H9 (cell line): ENCODE measurements around the gene FAM76A. TPM values are rescaled to one million over a fixed set of nuclear protein-coding genes. Genes with fewer than 3 reads are reported as not detected.
"Not testable (repeated sequence)": the region's sequence is repeated elsewhere in the genome, so short reads cannot be mapped to it uniquely, and the experiment has no call there.

ENCODE experiments used
- DNase-seq: peaks from one replicate; pipeline ENCODE4 v3.0.0-alpha.2; 2017
- H2AFZ ChIP-seq: one replicate; pipeline ENCODE4 v1.6.1; 2013; ENCODE audit warnings: mild to moderate bottlenecking, low read length, control low read depth, moderate library complexity
- H2AK5ac ChIP-seq: 2 replicates; pipeline ENCODE4 v1.6.1; 2013; ENCODE audit warnings: low read length, control low read depth, mixed read lengths; ENCODE audit not compliant: insufficient read length
- H2BK120ac ChIP-seq: one replicate; pipeline ENCODE4 v1.6.1; 2013; ENCODE audit warnings: low read depth, mild to moderate bottlenecking, low read length, control low read depth, inconsistent platforms; ENCODE audit not compliant: poor library complexity, severe bottlenecking
- H2BK12ac ChIP-seq: 2 replicates; pipeline ENCODE4 v1.6.1; 2013; ENCODE audit warnings: low read length, control low read depth, mixed read lengths, low read depth; ENCODE audit not compliant: insufficient read length
- H2BK15ac ChIP-seq: 2 replicates; pipeline ENCODE4 v1.6.1; 2013; ENCODE audit warnings: low read depth, low read length, control low read depth
- H2BK20ac ChIP-seq: one replicate; pipeline ENCODE4 v1.6.1; 2013; ENCODE audit warnings: low read depth, mild to moderate bottlenecking, low read length, control low read depth, inconsistent platforms; ENCODE audit not compliant: poor library complexity, severe bottlenecking
- H2BK5ac ChIP-seq: 2 replicates; pipeline ENCODE4 v1.6.1; 2013; ENCODE audit warnings: low read length, control low read depth, mixed read lengths; ENCODE audit not compliant: insufficient read length
- H3K14ac ChIP-seq: 2 replicates; pipeline ENCODE4 v1.6.1; 2013; ENCODE audit warnings: low read length, control low read depth; ENCODE audit not compliant: insufficient read depth
- H3K18ac ChIP-seq: 2 replicates; pipeline ENCODE4 v1.6.1; 2013; ENCODE audit warnings: low read depth, mild to moderate bottlenecking, mixed read lengths, low read length, control low read depth; ENCODE audit not compliant: insufficient read length
- H3K23ac ChIP-seq: 2 replicates; pipeline ENCODE4 v1.6.1; 2013; ENCODE audit warnings: low read length, control low read depth, mixed read lengths, low read depth; ENCODE audit not compliant: insufficient read length
- H3K23me2 ChIP-seq: 2 replicates; pipeline ENCODE4 v1.6.1; 2013; ENCODE audit warnings: low read depth, mild to moderate bottlenecking, mixed read lengths, low read length, control low read depth; ENCODE audit not compliant: insufficient read length, poor library complexity, severe bottlenecking
- H3K27ac ChIP-seq: 2 replicates; pipeline ENCODE4 v1.5.1; 2013; ENCODE audit warnings: low read length, control low read depth, mixed read lengths, low read depth; ENCODE audit not compliant: insufficient read length
- H3K27me3 ChIP-seq: 2 replicates; pipeline ENCODE4 v1.6.1; 2013; ENCODE audit warnings: low read length, control low read depth, inconsistent platforms; ENCODE audit not compliant: insufficient read depth
- H3K4ac ChIP-seq: 2 replicates; pipeline ENCODE4 v1.6.1; 2013; ENCODE audit warnings: low read depth, mild to moderate bottlenecking, control low read depth, inconsistent platforms, low read length, moderate library complexity
- H3K4me1 ChIP-seq: 2 replicates; pipeline ENCODE4 v1.6.1; 2013; ENCODE audit warnings: low read length, control low read depth, inconsistent platforms; ENCODE audit not compliant: insufficient read depth
- H3K4me2 ChIP-seq: 2 replicates; pipeline ENCODE4 v1.6.1; 2013; ENCODE audit warnings: low read length, control low read depth, mixed read lengths; ENCODE audit not compliant: insufficient read length, insufficient read depth
- H3K56ac ChIP-seq: 2 replicates; pipeline ENCODE4 v1.6.1; 2013; ENCODE audit warnings: low read depth, mild to moderate bottlenecking, mixed read lengths, low read length, control low read depth; ENCODE audit not compliant: insufficient read length
- H3K79me1 ChIP-seq: 2 replicates; pipeline ENCODE4 v1.6.1; 2013; ENCODE audit warnings: low read depth, mild to moderate bottlenecking, moderate library complexity, low read length, control low read depth, inconsistent platforms; ENCODE audit not compliant: insufficient read depth, poor library complexity, severe bottlenecking
- H3K79me2 ChIP-seq: 2 replicates; pipeline ENCODE4 v1.6.1; 2013; ENCODE audit warnings: low read length, control low read depth, inconsistent platforms; ENCODE audit not compliant: insufficient read depth
- H3K9ac ChIP-seq: 2 replicates; pipeline ENCODE4 v1.6.1; 2013; ENCODE audit warnings: low read length, control low read depth, mixed read lengths; ENCODE audit not compliant: insufficient read length; ENCODE audit errors: extremely low read depth
- H3K9me3 ChIP-seq: one replicate; pipeline ENCODE4 v1.6.1; 2013; ENCODE audit warnings: low read depth, low read length, inconsistent platforms; ENCODE audit not compliant: control insufficient read depth
- H3T11ph ChIP-seq: one replicate; pipeline ENCODE4 v1.6.1; 2013; ENCODE audit warnings: mild to moderate bottlenecking, low read length, control low read depth, inconsistent platforms
- H4K20me1 ChIP-seq: one replicate; pipeline ENCODE4 v1.6.1; 2013; ENCODE audit not compliant: control insufficient read depth, insufficient read length, insufficient read depth
- H4K5ac ChIP-seq: 2 replicates; pipeline ENCODE4 v1.6.1; 2013; ENCODE audit warnings: low read depth, mild to moderate bottlenecking, mixed read lengths, low read length, control low read depth; ENCODE audit not compliant: insufficient read length
- H4K8ac ChIP-seq: replicated peaks from 2 replicates; pipeline ENCODE4 v1.6.1; 2013; ENCODE audit warnings: low read length, control low read depth, mixed read lengths, low read depth; ENCODE audit not compliant: insufficient read length
- H4K91ac ChIP-seq: 2 replicates; pipeline ENCODE4 v1.6.1; 2013; ENCODE audit warnings: low read depth, mild to moderate bottlenecking, moderate library complexity, mixed read lengths, low read length, control low read depth; ENCODE audit not compliant: insufficient read length
- H3K27ac Mint-ChIP-seq, 3 experiments: 2 replicates in 2 of 3; 3 replicates in 1 of 3; pipeline ENCODE4 v1.8.0; 2020 to 2021; ENCODE audit warnings: mixed read lengths in 3 of 3, mild to moderate bottlenecking in 1 of 3, moderate library complexity in 1 of 3
- H3K27me3 Mint-ChIP-seq: 2 replicates; pipeline ENCODE4 v1.8.0; 2021; ENCODE audit warnings: low read depth, mild to moderate bottlenecking, moderate library complexity, mixed read lengths
- H3K36me3 Mint-ChIP-seq, 3 experiments: 2 replicates in 2 of 3; 3 replicates in 1 of 3; pipeline ENCODE4 v1.8.0; 2020 to 2021; ENCODE audit warnings: low read depth in 3 of 3, mixed read lengths in 3 of 3; ENCODE audit not compliant: insufficient read depth in 1 of 3
- H3K4me1 Mint-ChIP-seq, 2 experiments: 2 replicates each; pipeline ENCODE4 v1.8.0; 2020; ENCODE audit warnings: mixed read lengths in 2 of 2
- H3K4me3 Mint-ChIP-seq, 2 experiments: 2 replicates in 1 of 2; 3 replicates in 1 of 2; pipeline ENCODE4 v1.8.0; 2020 to 2021; ENCODE audit warnings: mild to moderate bottlenecking in 2 of 2, mixed read lengths in 2 of 2, moderate library complexity in 1 of 2
- H3K9me3 Mint-ChIP-seq, 2 experiments: 2 replicates in 1 of 2; 3 replicates in 1 of 2; pipeline ENCODE4 v1.8.0; 2020; ENCODE audit warnings: mild to moderate bottlenecking in 2 of 2, mixed read lengths in 2 of 2, moderate library complexity in 1 of 2
- WGBS: extraction: QIAGEN DNeasy Blood & Tissue Kit; methylation state at CpG from one replicate; pipeline ENCODE4 v1.1.7; 2013; ENCODE audit warnings: missing lambda C conversion rate, low lambda C conversion rate, mixed read lengths; ENCODE audit not compliant: insufficient read length; ENCODE audit errors: extremely low coverage; 5-methylcytosine and 5-hydroxymethylcytosine counted together
- total RNA-seq: library from RNA; stranded (reverse); gene quantifications from 2 replicates; pipeline ENCODE4 v1.2.1, GENCODE V29; 2021
- TF ChIP-seq, protein P1 (sequence below): fragments of 200-600 bp; sonication (generic); conservative IDR thresholded peaks from 3 replicates; pipeline ENCODE4 v1.8.0; 2021; ENCODE audit warnings: antibody characterized with exemption, mild to moderate bottlenecking

FAM76A gene
- total RNA-seq, 1 experiment from 2014 or later, result 10.6 TPM

DNA sequence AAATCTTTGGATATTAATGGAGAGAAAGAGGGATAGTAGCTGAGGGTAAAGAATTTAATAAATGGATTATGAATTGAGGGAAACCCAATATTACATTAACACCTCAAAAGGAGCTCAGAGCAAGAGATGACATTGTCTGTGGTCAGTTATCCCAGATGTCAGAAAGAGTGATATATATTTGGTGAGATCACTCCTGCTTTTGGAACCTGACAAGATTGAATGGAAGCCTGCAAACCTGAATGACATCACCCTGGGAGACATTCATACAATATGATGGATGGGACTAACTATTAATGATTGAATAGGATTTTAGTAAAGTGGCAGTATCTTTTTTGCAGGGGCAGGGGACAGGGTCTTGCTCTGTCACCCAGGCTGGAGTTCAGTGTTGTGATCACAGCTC lies 47.0 kb upstream of the FAM76A start:
- no peak overlapping the region for H3K27ac ChIP-seq
- no peak overlapping the region for H3K9ac ChIP-seq
- Mint-ChIP-seq H3K36me3 (peaks cover 8 to 18% (median 17%) of the 10 kb centered on the region in 3 experiments), H3K4me1 (no peaks in the 10 kb centered on the region), H3K27ac (no peak overlapping the region), H3K4me3 (no peak overlapping the region), H3K9me3 (peaks cover 41 to 49% of the 10 kb centered on the region in 2 experiments), H3K27me3 (peaks cover 8% of the 10 kb centered on the region)
- H3K27me3 ChIP-seq, result no peaks in the 10 kb centered on the region
- H3K79me1 ChIP-seq, result no peaks in the 10 kb centered on the region
- DNase-seq, result no peak
- H3K18ac ChIP-seq, result no peak overlapping the region
- no peaks in the 10 kb centered on the region for H3K23me2 ChIP-seq
- no peak overlapping the region for H3K4ac ChIP-seq
- H4K5ac ChIP-seq, result no peak overlapping the region
- H4K91ac ChIP-seq, result no peak overlapping the region
- H2AFZ ChIP-seq, result no peak overlapping the region
- H4K20me1 ChIP-seq, result no peaks in the 10 kb centered on the region
- no peaks in the 10 kb centered on the region for H3K4me1 ChIP-seq
- H3K9me3 ChIP-seq, result no peaks in the 10 kb centered on the region
- no peak overlapping the region for H2BK20ac ChIP-seq
- H3T11ph ChIP-seq, result no peak overlapping the region
- H3K79me2 ChIP-seq, result no peaks in the 10 kb centered on the region
- H3K14ac ChIP-seq, result no peak overlapping the region
- H2BK5ac ChIP-seq, result no peak overlapping the region
- H3K56ac ChIP-seq, result no peak overlapping the region
- TF ChIP-seq, protein P1, sequence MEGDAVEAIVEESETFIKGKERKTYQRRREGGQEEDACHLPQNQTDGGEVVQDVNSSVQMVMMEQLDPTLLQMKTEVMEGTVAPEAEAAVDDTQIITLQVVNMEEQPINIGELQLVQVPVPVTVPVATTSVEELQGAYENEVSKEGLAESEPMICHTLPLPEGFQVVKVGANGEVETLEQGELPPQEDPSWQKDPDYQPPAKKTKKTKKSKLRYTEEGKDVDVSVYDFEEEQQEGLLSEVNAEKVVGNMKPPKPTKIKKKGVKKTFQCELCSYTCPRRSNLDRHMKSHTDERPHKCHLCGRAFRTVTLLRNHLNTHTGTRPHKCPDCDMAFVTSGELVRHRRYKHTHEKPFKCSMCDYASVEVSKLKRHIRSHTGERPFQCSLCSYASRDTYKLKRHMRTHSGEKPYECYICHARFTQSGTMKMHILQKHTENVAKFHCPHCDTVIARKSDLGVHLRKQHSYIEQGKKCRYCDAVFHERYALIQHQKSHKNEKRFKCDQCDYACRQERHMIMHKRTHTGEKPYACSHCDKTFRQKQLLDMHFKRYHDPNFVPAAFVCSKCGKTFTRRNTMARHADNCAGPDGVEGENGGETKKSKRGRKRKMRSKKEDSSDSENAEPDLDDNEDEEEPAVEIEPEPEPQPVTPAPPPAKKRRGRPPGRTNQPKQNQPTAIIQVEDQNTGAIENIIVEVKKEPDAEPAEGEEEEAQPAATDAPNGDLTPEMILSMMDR, result no peak
- H2BK120ac ChIP-seq, result no peak overlapping the region
- no peak overlapping the region for H2BK15ac ChIP-seq
- H3K23ac ChIP-seq, result no peak overlapping the region
- no peak overlapping the region for H2BK12ac ChIP-seq
- no peak overlapping the region for H2AK5ac ChIP-seq
- H3K4me2 ChIP-seq, result no peak overlapping the region
- no peak overlapping the region for H4K8ac ChIP-seq

DNA sequence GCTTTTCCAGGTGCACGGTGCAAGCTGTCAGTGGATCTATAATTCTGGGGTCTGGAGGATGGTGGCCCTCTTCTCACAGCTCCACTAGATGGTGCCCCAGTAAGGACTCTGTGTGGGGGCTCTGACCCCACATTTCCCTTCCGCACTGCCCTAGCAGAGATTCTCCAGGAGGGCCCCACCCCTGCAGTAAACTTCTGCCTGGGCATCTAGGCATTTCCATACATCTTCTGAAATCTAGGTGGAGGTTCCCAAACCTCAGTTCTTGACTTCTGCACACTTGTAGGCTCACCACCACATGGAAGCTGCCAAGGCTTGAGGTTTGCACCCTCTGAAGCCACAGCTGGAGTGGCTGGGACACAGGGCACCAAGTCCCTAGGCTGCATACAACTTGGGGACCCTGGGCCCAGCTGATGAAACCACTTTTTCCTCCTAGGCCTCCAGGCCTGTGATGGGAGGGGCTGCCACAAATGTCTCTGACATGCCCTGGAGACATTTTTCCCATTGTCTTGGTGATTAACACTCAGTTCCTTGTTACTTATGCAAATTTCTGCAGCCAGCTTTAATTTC lies 45.5 kb upstream of the FAM76A start:
- Mint-ChIP-seq H3K36me3 (peaks cover 8 to 18% (median 17%) of the 10 kb centered on the region in 3 experiments), H3K9me3 (peaks cover 41 to 51% of the 10 kb centered on the region in 2 experiments)
- not testable (repeated sequence) for H3K79me2 ChIP-seq, H2AK5ac ChIP-seq, H3K14ac ChIP-seq, H3K4me1 ChIP-seq, H3K27me3 ChIP-seq, H3K23me2 ChIP-seq, H3K79me1 ChIP-seq, DNase-seq, H2BK12ac ChIP-seq, H2BK15ac ChIP-seq, H3K56ac ChIP-seq, H3K27ac ChIP-seq, H4K8ac ChIP-seq, H2BK120ac ChIP-seq, H4K5ac ChIP-seq, H2AFZ ChIP-seq, H3T11ph ChIP-seq, H2BK20ac ChIP-seq, H3K27ac Mint-ChIP-seq, H3K9ac ChIP-seq, H4K91ac ChIP-seq, H3K4me2 ChIP-seq, H3K18ac ChIP-seq, H3K27me3 Mint-ChIP-seq, H3K4me3 Mint-ChIP-seq, H3K23ac ChIP-seq, H2BK5ac ChIP-seq, H4K20me1 ChIP-seq, H3K4ac ChIP-seq, H3K9me3 ChIP-seq, H3K4me1 Mint-ChIP-seq
- no CpG with 5 or more reads among the region's 2 CpGs for WGBS
